ENCODE results near the gene MAPK11.

The MAPK11 gene

DNA sequence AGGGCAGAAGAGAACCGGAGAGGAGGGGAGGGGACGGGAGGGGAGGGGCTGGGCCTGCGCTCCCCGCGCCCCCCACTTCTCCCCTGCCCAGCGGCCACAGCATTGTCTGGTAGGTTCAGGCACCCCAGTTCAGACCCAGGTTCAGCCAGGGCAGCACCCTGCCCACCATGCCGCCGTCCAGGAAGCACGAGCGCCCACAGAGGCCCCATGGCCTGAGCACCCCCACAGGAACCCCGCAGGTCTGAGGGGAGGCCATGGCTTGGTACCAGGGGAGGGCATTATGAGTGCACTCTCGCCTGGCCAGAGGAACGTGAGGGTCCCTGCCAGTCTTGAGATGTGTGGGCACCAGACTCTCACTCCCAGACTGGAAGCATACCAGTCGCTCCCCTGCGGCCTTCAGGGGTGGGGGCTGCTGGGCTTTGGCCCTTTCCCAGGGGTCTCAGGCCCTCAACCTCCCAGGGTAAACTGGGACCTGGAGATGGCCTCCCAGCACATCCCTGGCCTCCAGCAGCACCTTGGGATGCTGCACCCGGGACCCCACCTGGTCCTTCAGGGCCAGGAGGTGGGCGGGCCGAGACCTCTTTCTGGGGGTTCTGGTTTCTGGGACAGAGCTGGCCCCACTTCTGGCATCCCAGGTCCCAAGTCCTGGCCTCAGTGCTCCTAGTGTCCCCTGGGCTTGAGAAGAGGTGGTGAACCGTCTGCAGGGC is 37.9 kb upstream of the MAPK11 start:
- no peak for DNase-seq

DNA sequence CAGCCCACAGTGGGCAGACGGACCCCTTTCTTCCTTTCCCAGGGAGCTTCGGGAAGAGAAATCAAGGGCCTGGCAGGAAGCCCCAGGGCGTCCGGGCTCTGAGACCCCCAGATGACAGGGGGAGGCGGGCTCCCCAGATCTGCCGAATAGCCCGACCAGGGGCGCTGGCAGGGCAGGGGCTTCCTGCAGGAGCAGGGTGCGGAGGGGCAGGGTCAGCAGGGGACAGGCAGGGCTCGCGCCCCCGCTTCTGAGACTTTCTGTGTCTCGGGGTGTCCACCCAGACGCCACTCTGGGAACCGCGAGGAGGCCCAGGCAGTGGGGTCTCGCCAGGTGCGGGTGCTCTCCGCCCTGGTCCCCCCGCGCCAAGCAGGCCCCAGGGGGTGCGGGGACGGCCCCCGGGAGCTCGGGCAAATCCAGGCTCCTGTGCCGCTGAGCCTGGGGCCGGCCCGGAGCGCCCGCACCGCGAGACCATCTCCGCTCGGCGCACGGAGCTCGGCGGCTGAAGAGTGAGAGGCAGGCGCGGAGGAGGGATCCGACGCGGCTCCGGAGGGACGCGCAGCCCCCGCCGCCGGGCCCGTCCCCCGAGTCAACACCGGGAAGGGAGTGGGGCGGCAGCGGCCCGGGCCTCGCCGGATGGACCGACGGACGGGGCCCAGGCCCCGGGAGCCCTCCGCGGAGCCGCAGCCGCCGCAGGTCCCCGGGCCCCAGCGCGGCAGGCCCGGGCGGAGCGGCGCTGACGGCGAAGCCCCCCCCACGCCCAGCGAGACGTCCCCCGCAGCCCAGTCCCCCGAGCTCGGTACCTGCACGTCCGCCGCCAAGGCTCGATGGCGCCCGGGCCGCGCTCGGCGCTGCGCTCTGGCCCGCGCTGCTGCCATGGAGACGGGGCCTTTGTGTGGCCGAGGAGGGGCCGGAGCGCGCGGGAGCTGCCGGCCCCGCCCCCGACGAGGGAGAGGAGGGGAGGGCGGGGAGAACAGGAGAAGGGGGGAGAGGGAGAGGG is 36.9 kb upstream of the MAPK11 start, which contains the start of gene PLXNB2:
Gene PLXNB2, minus strand, starts transcription at position 894 of the 997 bp plus-strand sequence. CDS start 17,062 bp downstream, outside the sequence.
- DNase-seq = peak; percentile 19

DNA sequence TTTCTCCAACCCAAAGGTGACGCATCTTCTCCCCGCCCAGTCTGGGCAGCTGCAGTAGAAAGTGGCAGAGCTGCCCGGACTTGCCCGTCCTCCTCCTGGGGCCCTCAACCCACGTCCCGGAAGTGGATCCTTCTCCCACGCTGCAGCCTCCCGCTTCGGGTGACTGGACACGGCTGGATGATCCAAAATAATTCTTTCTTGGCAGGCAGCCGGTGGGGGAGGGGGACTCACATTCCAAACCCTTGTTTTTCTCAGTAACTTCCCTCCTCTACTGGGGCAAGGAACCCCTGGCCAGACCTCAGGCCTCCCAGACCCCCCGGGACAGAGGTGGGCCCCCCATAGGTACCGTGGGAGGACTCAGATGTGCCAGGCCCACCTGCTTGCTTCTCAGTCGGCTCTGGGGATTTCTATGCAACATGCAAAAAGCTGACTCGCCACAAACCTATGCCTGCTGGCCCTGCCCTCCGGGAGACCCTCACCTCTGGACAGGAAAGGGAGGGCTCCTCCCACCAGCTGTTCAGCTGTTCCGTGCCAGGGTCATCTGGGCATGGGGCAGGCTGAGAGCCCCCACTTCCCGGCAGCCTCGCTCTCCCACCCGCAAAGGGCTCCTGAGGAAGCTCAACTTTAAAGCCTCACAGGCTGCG is 35.9 kb upstream of the MAPK11 start:
- DNase-seq = no peak

DNA sequence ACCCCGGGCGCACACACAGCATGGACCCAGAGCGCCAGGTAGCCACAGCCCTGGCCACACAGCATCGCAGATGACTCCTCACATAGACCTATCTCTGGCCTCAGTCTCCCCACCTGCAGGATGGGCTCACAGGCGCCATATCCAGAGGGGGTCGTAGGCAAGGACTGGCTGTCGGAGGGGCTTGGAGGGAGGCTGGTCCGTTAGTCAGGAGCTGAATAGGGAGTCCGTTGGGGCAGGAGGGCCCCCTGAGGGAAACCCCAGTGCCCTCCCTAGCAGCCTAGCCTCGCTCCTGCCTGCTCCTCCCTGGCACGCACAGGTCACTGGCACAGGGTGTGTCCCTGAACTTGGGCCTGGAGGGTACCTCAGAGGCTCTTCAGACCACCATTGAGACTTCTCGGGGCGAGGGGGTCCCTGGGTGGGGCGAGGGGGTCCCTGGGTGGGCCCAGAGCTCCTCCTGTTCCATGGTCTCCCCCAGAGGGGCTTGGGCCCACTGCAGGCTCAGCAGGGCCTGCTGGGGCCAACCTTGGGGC is 35.3 kb upstream of the MAPK11 start:
- DNase-seq = no peak

DNA sequence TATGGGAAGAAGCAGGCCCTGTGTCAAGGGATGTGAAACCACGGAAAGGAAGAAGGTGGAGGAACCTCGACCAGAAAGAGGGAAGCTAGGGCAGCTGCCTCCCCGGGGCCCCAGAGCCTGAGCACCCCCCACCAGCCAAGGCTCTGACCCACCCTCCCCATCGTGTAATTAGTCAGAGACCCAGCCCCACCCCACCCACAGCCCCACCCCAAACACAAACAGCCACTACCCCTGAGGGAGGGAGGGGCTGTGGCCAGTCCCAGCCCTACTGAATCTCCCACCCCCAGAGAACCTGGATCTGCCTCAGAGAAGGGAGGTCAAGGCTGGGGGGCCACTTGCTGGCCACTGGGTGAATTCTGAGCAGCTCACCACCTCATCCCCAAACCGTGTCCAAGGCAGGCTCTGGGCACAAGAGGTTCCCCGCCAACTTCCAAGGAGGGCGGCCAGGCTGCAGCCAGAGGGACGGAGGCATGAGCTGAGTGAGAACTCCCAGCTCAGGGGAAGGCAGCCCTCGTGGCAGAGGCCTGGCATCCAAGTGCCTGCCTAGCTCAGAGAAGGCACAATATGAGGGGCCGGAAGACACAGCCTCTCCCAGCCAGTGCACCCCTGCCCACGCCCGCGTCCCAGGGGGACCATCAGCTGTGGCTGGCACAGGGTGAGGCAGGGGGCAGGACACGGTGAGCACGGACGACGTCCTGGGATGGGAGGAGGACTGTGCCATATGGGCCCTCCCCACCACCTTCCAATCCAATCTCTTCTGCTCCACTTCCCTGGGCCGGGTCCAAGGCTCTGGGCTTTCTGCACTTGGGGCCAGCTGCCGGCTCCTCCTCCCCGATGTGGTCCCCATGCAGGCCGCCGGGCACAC is 34.6 kb upstream of the MAPK11 start:
- no peak for DNase-seq

DNA sequence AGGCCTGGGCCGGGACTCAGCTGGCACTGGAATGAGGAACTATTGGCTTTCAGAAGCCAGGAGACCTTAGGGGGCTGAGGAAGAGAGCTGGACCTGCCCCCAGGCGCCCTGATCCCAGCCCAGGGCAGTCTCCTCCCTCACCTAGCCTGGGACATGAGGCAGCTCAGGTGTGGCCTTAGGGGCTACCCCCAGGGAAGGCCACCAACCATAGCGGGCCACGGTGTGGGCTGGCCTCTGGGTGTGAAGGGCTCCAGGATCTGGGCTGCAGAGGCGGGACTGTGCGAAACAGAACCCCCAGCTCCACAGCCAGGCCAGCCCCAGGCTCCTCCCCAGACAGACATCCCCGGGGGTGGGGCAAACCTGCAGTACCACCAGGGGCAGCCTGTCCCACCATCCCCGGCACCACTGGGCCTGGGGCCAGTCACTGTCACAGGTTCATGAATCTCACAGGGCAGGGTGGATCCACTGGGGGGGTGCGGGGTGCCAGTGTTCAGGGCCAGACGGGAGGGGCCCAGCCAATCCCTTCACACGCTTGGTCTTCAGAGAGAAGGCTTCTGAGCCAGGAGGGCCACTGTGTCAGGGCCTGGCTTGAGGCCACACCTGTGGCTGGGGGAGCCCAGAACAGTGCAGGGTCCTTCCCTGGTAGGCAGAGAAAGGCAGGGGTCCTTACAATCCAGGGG is 33.8 kb upstream of the MAPK11 start:
- no peak for DNase-seq

DNA sequence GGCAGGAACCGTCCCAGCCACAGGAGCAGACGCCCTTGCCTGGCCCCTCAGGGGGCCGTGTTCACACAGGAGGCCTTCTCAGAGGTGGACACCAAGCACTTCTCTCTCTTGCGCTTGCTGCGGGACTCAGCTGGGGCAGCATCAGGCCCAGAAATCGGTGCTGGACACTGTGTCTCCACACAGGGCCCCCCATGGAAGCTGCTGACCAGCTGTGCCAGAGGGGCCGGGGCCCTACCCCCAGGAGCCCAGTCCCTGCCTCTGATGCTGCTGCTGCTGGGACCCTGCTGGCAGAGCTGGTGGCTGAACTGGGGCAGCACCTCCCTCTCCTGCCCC is 33.3 kb upstream of the MAPK11 start:
- no peak for DNase-seq

DNA sequence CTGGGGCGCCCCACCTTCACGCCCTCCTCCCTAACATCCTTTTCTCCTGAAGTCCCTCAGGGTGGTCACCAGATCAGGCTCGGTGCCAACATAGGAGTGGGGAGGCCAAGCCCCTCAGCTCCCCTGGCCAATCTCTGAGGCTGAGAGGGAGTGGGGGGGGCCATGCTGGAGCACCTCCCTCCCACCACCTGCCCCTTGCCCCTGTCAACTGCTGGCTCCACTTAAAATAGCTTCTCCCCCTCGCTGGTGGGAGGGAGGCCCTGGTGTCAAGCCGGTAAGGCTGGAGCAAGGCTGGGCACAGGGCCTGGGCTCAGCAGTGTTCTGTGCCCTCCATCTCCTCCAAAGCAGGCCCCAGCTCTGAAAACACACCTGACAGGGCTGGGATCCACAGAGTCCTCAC is 32.4 kb upstream of the MAPK11 start:
- no peak for DNase-seq

DNA sequence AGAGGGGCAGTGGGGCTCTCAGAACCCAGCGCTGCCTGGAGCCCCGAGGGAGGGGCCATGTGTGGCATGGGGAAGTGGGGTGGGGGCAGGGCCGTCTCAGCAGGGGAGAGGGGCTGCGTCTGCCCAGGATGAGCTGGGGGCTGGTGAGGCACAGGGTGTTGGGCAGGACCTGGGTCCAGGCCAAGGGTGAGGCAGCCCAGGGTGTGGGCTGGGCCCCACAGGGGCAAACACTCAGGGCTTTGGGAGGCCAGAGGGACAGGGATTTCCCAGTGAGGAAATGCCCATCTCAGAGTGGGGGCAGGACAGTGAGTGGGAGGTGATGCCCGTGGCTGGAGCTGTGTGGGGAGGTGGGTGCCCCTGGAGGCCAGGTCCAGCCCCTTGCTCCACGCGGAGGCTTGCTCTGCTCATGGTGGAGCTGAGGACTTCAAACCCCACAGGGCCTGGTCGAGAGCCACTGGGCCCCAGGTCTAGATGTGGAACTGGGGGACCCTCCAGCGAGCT is 31.9 kb upstream of the MAPK11 start:
- DNase-seq = no peak

DNA sequence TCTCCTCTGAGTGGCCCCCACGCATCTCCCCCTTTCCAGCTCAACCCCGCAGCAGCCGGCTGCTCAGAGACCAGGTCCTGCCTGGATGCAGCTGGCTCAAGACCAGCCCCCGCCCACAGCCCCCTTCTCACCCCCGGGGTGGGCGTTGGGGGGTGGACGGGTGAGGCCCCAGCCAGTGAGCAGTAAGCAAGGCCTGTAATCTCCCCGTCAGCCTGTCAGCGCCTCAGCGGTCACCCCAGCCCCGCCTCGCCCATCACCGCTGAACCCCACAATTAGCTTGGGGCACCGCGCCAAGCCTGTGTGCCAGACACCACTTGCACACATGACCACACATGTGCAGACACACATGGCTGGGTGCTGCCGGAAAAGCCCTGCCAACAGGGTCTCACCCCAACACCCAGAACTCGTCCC is 31.4 kb upstream of the MAPK11 start:
- DNase-seq = no peak

DNA sequence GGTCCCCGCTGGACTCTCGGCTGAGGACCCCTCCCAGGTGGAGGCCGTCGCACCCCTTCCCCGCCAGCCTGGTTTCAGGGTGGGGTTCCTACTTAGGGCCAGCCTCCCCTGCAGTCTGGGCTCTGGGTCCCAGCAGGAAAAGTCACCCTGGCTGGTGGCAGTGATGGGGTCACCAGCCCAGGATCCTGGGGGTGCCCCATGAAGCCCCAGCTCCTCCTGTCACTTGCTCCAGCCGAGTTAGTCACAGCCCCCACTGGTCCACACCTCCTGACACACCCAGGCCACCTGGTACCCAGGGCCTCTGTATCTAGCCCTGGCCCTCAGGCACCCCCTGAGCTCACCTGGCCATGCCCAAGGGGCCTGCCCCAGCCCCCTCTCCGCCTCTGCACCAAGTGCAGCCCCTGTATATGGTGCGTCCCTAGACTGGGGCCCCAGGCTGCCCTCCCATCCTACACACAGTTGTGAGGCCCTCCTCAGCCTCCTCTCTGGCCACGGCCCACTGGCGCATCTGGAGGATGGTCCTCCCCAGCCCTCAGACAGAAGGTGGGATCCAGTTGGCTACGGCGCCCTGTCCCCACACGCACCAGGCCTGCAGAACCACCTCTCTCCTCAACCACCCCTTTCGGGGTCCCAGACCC is 30.6 kb upstream of the MAPK11 start:
- no peak for DNase-seq

DNA sequence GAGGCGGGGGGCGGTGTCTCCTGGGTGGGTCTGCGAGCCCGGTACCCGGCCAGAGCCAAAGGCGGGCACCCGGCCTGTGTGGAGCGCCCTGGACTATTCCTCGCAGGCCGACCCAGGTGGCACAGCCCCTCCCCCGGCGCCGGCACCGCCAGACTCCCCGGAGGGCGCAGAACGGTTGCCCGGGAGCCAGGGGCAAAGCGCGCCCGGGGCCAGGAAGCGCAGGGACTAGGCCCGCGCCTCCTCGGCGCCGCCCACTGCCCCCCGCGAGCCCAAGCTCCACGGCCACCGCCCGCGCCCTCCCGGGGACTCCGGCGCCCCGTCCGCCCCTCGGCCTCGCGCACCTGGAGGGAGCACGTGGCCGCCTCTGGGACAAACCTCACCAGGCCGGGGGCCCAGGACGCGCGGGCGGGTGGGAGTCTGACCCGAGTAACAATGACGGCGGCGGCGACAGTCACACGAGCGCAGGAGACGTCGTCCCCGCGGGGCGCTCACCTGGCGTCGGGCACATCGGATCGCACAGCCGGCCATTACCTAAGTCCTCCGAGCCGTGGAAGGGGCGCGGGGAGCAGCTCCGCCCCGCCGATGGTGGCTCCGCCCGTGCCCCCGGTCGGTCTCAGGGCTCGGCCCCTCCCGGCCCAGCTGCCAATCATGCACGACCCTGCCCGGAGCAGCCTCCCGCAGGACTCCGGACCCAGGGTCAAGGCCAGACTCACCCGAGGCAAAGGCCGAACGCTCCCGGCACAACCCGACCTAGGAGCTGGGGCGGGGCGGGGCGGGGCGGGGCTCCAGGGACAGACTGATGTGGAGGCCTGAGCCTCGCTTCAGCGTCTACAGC is 29.8 kb upstream of the MAPK11 start:
- DNase-seq = no peak

DNA sequence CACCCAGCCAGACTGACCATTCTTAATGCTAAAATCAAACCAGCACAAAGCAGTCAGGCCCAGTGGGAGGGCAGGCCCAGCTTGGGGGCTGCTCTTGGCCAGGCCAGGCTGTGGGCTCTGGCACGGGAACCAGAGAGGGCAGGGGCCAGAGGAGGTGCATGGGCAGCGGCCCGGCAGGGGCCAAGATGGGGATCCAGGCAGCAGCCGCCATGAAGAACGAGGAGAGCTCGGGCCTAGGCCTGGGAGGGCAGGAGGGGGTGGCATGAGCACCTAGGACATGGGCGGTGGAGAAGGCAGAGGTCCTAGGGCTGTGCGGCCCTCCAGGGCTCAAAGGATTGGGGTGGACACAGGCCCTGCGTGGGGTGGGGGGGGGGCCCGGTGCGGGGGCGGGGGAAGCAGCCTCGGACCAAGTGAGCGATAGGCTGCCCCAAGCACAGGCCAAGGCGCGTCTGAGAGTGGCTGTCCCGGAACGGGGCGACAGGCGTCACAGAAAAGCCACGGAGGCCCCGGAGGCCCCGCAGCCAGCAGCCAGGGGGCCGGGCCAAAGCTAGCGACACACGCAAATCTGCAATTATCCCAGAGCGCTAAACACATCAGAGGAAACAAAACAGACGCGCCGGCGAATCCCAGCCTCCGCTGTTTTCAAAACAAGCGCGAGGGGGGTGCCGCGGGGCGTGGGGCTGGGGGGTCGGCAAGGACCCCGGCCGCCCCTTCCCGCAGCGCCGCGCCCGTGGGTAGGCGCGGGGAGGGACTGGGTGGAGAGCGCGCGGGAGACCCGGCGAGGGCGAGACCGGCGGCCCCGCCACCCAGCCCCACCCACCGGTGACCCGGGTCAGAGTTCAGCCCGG is 29.0 kb upstream of the MAPK11 start:
- DNase-seq = no peak

DNA sequence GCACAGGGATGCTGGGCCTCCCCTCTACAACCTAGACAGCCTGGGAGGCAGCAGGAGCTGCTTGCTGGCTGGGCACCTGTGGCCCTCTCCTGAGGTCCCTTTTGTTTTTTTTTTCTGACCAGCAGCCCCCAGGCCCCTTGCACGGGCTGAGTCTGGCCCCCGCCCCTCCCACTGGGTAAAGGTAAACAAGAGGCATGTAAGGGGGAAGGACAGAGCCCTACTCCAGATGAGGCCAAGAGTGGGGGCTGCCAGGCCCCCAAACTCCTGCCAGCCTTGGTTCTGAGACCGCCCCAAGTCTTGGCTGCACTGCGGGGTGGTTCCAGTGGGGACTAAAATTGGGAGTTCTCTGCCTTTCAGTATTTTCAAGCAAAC is 28.1 kb upstream of the MAPK11 start:
- DNase-seq = no peak

DNA sequence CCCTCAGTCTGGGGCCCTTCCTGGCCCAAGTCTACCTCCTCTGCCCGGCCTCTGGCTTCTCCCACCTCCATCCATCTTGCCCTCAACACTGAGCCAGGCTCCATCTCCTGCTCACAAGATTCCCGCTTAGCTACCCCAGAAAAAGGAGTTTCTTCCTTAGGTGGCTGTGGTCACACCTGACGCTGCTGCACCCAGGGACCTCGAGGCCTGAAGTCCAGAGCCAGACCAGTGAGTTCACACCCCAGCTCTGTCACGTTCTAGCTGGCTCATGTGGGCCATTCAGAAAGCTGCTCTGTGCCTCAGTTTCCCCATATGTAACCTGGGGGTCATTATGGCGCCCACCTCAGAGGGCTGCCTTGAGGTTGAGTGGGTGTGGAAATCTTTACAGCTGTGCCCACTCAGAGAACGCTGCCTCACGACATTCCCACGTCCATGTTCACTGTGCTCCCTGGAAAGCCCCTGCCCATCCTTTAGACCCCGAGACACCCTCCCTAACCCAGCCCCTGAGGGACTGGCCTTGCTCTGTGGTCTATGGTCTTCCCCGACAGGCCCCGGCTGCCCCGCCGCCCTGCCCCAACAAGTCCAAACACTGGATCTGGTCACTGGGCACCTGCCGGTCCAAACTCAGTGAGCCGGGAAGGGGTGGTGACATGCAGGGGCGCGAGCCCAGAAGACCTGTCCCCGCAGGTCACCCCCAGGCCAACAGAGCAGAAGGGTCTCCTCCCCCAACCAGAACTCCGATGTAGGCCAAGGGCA is 27.5 kb upstream of the MAPK11 start:
- DNase-seq = no peak

DNA sequence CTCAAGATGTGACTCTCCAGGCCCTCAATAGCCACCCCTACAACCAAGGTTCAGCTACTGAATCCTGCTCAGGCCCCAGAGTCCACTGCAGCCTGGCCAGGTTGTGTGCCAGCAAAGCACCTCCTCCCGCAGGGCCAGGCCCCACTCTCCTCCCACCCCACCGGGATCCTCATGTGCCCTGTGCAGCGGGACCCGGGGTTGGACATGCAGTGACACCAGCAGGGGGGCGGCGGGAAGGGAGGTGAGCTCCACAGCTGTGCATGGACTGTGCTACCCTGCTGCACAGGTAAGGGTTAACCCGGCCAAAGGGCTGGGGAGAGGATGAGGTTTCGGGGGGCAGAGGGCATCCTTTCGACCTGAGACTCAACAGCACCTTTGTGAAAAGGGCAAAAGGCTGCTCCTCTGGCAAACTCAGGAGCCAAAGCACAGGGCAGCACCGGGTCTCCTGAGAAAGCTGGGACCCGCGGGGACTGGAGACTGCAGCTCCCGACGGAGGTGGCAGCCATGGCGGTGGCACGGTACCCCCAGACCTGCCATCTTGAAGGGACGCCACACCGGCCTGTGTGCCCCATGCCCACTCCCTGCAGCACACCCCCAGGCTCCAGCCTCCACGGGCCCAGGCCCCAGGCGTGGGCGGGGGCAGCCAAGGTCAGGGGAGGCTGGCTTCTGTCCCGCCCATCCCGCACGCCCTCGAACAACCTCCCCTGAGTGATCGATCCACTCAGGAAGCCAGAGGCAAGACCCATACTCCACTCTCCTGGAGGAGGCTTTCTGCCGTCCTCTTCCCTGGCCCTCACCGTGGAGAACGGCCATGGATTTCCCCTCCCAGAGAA is 26.7 kb upstream of the MAPK11 start:
- no peak for DNase-seq

DNA sequence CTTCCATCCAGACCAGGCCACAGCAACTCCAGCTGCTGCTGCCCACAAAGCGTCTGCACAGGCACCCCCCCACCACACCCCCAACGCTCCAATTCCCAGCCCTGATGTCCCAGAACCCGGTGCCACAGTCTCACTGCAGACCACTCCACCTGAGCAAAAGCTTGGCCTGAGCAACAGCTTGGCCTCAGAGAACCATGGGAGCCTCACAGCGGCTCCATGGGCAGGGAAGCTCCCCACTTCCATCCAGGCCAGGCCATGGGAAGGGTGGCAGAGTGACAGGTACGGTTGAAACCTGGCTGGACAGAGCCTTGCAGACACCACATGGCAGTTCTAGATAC is 24.1 kb upstream of the MAPK11 start:
- no peak for DNase-seq
